Measurements from ENCODE around the gene DOCK9. TPM values are rescaled to one million over a fixed set of nuclear protein-coding genes. Genes with fewer than 3 reads are reported as not detected.

The DOCK9 gene
- total RNA-seq, 1 donor from 2014 or later: 56.3 TPM

GRCh38 chr13:98871727-98872126, 106.1 kb downstream of the DOCK9 start:
- peaks cover 46% of the 10 kb centered on the region for H3K36me3 Mint-ChIP-seq (ENCODE audit: low read depth, unreplicated experiment)

GRCh38 chr13:98869408-98870090, 108.3 kb downstream of the DOCK9 start:
- Mint-ChIP-seq H3K9me3 (ENCODE audit: unreplicated experiment) (peaks cover 3% of the 10 kb centered on the region), H3K36me3 (ENCODE audit: low read depth, unreplicated experiment) (peaks cover 49% of the 10 kb centered on the region), H3K4me1 (ENCODE audit: low read depth, unreplicated experiment) (no peaks in the 10 kb centered on the region), H3K27ac (ENCODE audit: unreplicated experiment) (no peak overlapping the region), H3K27me3 (ENCODE audit: low read depth, unreplicated experiment) (no peaks in the 10 kb centered on the region), H3K4me3 (ENCODE audit: unreplicated experiment) (no peak overlapping the region)
- H3K79me2 ChIP-seq (ENCODE audit: insufficient read depth, low read length): no peaks in the 10 kb centered on the region
- H3K9ac ChIP-seq (ENCODE audit: low read length): no peak overlapping the region
- H3K27ac ChIP-seq (ENCODE audit: low read depth, low read length): no peak overlapping the region
- H3K4me2 ChIP-seq (ENCODE audit: low read length): no peak overlapping the region
- no peaks in the 10 kb centered on the region for H3K4me1 ChIP-seq (ENCODE audit: insufficient read depth, low read length)
- H3K36me3 ChIP-seq (ENCODE audit: insufficient read depth, low read length): peaks cover 6% of the 10 kb centered on the region
- H3K9me3 ChIP-seq (ENCODE audit: insufficient read depth, low read depth, low read length): peaks cover 8% of the 10 kb centered on the region
- H4K20me1 ChIP-seq (ENCODE audit: insufficient read depth, low read length): no peaks in the 10 kb centered on the region
- H2AFZ ChIP-seq (ENCODE audit: low read depth, low read length): no peak overlapping the region
- no peak for DNase-seq (ENCODE audit: low read depth)
- H3K4me3 ChIP-seq (ENCODE audit: insufficient read depth, low read depth, low read length): no peak overlapping the region
- no peak for TF ChIP-seq EZH2 (IDR thresholded peaks at IDR 0.05; ENCODE audit: insufficient read depth, low read length)
- peak; percentile 5 for TF ChIP-seq CTCF (IDR thresholded peaks at IDR 0.05; ENCODE audit: insufficient read depth, low read depth, low read length)
- FAIRE-seq: no peak
- no peaks in the 10 kb centered on the region for H3K27me3 ChIP-seq (ENCODE audit: insufficient read depth, low read length)

More at GRCh38 chr13:98871727-98872126, 106.1 kb downstream of the DOCK9 start:
- Histone ChIP-seq H3K9ac (ENCODE audit: low read length) (no peak overlapping the region), H3K36me3 (ENCODE audit: insufficient read depth, low read length) (peaks cover 6% of the 10 kb centered on the region), H3K4me1 (ENCODE audit: insufficient read depth, low read length) (no peaks in the 10 kb centered on the region), H3K27me3 (ENCODE audit: insufficient read depth, low read length) (no peaks in the 10 kb centered on the region), H3K4me2 (ENCODE audit: low read length) (no peak overlapping the region), H2AFZ (ENCODE audit: low read depth, low read length) (no peak overlapping the region), H3K79me2 (ENCODE audit: insufficient read depth, low read length) (no peaks in the 10 kb centered on the region), H3K9me3 (ENCODE audit: insufficient read depth, low read depth, low read length) (peaks cover 8% of the 10 kb centered on the region), H3K27ac (ENCODE audit: low read depth, low read length) (no peak overlapping the region), H3K4me3 (ENCODE audit: insufficient read depth, low read depth, low read length) (no peak overlapping the region), H4K20me1 (ENCODE audit: insufficient read depth, low read length) (no peaks in the 10 kb centered on the region)
- Mint-ChIP-seq H3K4me3 (ENCODE audit: unreplicated experiment) (no peak overlapping the region), H3K27ac (ENCODE audit: unreplicated experiment) (no peak overlapping the region), H3K9me3 (ENCODE audit: unreplicated experiment) (peaks cover 3% of the 10 kb centered on the region), H3K27me3 (ENCODE audit: low read depth, unreplicated experiment) (no peaks in the 10 kb centered on the region), H3K4me1 (ENCODE audit: low read depth, unreplicated experiment) (peaks cover 10% of the 10 kb centered on the region)
- no peak for TF ChIP-seq CTCF (IDR thresholded peaks at IDR 0.05; ENCODE audit: insufficient read depth, low read depth, low read length)
- TF ChIP-seq EZH2 (IDR thresholded peaks at IDR 0.05; ENCODE audit: insufficient read depth, low read length): no peak
- DNase-seq (ENCODE audit: low read depth): no peak
- FAIRE-seq: no peak

- Histone ChIP-seq H3K27ac (ENCODE audit: low read depth, low read length) (no peak overlapping the region), H4K20me1 (ENCODE audit: insufficient read depth, low read length) (no peaks in the 10 kb centered on the region), H3K4me3 (ENCODE audit: insufficient read depth, low read depth, low read length) (no peak overlapping the region), H3K79me2 (ENCODE audit: insufficient read depth, low read length) (no peaks in the 10 kb centered on the region), H3K4me1 (ENCODE audit: insufficient read depth, low read length) (no peaks in the 10 kb centered on the region), H2AFZ (ENCODE audit: low read depth, low read length) (no peak overlapping the region), H3K9me3 (ENCODE audit: insufficient read depth, low read depth, low read length) (peaks cover 8% of the 10 kb centered on the region), H3K36me3 (ENCODE audit: insufficient read depth, low read length) (peaks cover 6% of the 10 kb centered on the region), H3K4me2 (ENCODE audit: low read length) (no peak overlapping the region), H3K27me3 (ENCODE audit: insufficient read depth, low read length) (no peaks in the 10 kb centered on the region), H3K9ac (ENCODE audit: low read length) (no peak overlapping the region)
- peaks cover 3% of the 10 kb centered on the region for H3K9me3 Mint-ChIP-seq (ENCODE audit: unreplicated experiment)
- no peak overlapping the region for H3K4me3 Mint-ChIP-seq (ENCODE audit: unreplicated experiment)
- peaks cover 45% of the 10 kb centered on the region for H3K36me3 Mint-ChIP-seq (ENCODE audit: low read depth, unreplicated experiment)
- FAIRE-seq (peak; percentile 5), DNase-seq (ENCODE audit: low read depth) (no peak)
- no peaks in the 10 kb centered on the region for H3K27me3 Mint-ChIP-seq (ENCODE audit: low read depth, unreplicated experiment)
- H3K27ac Mint-ChIP-seq (ENCODE audit: unreplicated experiment): no peak overlapping the region
- no peaks in the 10 kb centered on the region for H3K4me1 Mint-ChIP-seq (ENCODE audit: low read depth, unreplicated experiment)
- TF ChIP-seq CTCF (IDR thresholded peaks at IDR 0.05; ENCODE audit: insufficient read depth, low read depth, low read length) (no peak), EZH2 (IDR thresholded peaks at IDR 0.05; ENCODE audit: insufficient read depth, low read length) (no peak)
Measured at GRCh38 chr13:98868932-98869331, 108.9 kb downstream of the DOCK9 start.
